ENCODE results near the gene MSH3.
"Not testable (repeated sequence)": the region's sequence is repeated elsewhere in the genome, so short reads cannot be mapped to it uniquely, and the experiment has no call there.

MSH3 gene

DNA sequence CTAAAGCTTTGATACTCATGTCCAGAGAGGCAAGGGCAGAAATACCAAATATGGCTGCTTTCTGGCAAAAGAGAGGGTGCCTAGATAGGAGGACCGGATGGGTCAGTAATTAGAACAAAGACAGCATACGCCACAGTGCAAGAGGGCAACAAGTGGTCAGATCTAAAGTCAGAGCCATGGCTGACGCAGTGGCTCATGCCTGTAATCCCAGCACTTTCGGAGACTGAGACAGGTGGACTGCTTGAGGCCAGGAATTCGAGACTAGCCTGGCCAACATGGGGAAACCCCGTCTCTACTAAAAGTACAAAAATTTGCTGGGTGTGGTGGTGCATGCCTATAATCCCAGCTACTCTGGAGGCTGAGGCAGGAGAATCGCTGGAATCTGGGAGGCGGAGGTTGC, 129.3 kb downstream of the MSH3 start:
- not testable (repeated sequence) for H3K27me3 ChIP-seq (ENCODE audit: control insufficient read depth, insufficient read depth, low read length); H3K4me3 ChIP-seq (ENCODE audit: low read length); H3K36me3 ChIP-seq (ENCODE audit: control insufficient read depth, insufficient read depth, low read length); DNase-seq (ENCODE audit: low read depth, low spot score); H3K9me3 ChIP-seq (ENCODE audit: control insufficient read depth, insufficient read depth, low read length); H3K27ac ChIP-seq (ENCODE audit: low read length); H3K4me1 ChIP-seq (ENCODE audit: control insufficient read depth, insufficient read depth, low read length)
- WGBS (ENCODE audit: insufficient coverage, insufficient read length): no CpG with 5 or more reads among the region's 8 CpGs

DNA sequence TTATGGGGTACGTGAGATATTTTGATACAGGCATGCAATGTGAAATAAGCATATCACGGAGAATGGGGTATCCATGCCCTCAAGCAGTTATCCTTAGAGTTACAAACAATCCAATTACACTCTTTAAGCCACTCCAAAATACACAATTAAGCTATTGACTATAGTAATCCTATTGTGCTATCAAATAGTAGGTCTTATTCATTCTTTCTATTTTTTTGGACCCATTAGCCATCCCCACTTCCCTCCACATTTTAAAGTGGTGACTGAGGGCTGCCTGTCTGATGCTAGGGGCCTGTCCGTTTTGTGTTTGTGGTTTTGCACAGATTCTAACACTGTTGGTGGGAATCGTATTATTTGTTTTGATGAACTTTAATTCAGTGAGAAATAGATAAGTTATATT, 130.0 kb downstream of the MSH3 start:
- H3K4me1 ChIP-seq (ENCODE audit: control insufficient read depth, insufficient read depth, low read length): no peaks in the 10 kb centered on the region
- no peaks in the 10 kb centered on the region for H3K27me3 ChIP-seq (ENCODE audit: control insufficient read depth, insufficient read depth, low read length)
- no peak overlapping the region for H3K4me3 ChIP-seq (ENCODE audit: low read length)
- H3K9me3 ChIP-seq (ENCODE audit: control insufficient read depth, insufficient read depth, low read length): no peaks in the 10 kb centered on the region
- no peak overlapping the region for H3K27ac ChIP-seq (ENCODE audit: low read length)
- 100% methylated on average over 1 of the region's 4 CpGs for whole genome bisulfite sequencing (ENCODE audit: insufficient coverage, insufficient read length)
- DNase-seq (ENCODE audit: low read depth, low spot score): no peak
- no peaks in the 10 kb centered on the region for H3K36me3 ChIP-seq (ENCODE audit: control insufficient read depth, insufficient read depth, low read length)

DNA sequence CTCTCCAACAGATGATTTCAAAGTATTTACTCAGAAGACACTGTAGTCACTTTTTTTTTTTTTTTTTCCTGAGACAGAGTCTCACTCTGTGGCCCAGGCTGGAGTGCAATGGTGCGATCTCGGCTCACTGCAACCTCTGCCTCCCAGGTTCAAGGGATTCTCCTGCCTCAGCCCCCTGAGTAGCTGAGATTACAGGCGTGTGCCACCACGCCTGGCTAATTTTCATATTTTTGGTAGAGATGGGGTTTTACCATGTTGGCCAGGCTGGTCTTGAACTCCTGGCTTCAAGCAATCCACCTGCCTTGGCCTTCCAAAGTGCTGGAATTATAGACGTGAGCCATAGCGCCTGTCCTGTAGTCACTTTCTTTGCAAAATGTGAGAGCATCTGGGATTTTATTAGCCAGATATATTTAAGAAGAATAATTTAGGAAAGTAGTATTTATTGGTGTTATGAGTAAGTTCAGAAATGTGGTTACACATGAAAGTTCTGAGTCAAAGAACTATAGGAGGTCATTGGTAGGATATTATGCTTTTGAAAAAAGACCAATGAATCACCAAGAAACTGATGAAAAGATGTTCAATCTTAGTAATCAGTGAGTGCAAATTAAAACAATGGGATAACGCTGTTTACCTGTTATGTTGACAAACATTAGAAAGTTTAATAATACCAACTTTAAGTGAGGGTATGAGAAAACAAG, 135.0 kb downstream of the MSH3 start:
- not testable (repeated sequence) for H3K36me3 ChIP-seq (ENCODE audit: control insufficient read depth, insufficient read depth, low read length)

GRCh38 chr5:80790698-80791097, 136.2 kb downstream of the MSH3 start:
- no peak for DNase-seq (ENCODE audit: low read depth, low spot score)
- WGBS (ENCODE audit: insufficient coverage, insufficient read length): no CpG with 5 or more reads among the region's 3 CpGs
- Histone ChIP-seq H3K27ac (ENCODE audit: low read length) (no peak overlapping the region), H3K36me3 (ENCODE audit: control insufficient read depth, insufficient read depth, low read length) (no peaks in the 10 kb centered on the region), H3K27me3 (ENCODE audit: control insufficient read depth, insufficient read depth, low read length) (no peaks in the 10 kb centered on the region), H3K4me1 (ENCODE audit: control insufficient read depth, insufficient read depth, low read length) (no peaks in the 10 kb centered on the region), H3K4me3 (ENCODE audit: low read length) (no peak overlapping the region), H3K9me3 (ENCODE audit: control insufficient read depth, insufficient read depth, low read length) (no peaks in the 10 kb centered on the region)

More for the DNA sequence above, 135.0 kb downstream of the MSH3 start:
- WGBS (ENCODE audit: insufficient coverage, insufficient read length): no CpG with 5 or more reads among the region's 7 CpGs
- H3K9me3 ChIP-seq (ENCODE audit: control insufficient read depth, insufficient read depth, low read length); H3K4me3 ChIP-seq (ENCODE audit: low read length); H3K27me3 ChIP-seq (ENCODE audit: control insufficient read depth, insufficient read depth, low read length); DNase-seq (ENCODE audit: low read depth, low spot score); H3K4me1 ChIP-seq (ENCODE audit: control insufficient read depth, insufficient read depth, low read length); H3K27ac ChIP-seq (ENCODE audit: low read length): not testable (repeated sequence)

DNA sequence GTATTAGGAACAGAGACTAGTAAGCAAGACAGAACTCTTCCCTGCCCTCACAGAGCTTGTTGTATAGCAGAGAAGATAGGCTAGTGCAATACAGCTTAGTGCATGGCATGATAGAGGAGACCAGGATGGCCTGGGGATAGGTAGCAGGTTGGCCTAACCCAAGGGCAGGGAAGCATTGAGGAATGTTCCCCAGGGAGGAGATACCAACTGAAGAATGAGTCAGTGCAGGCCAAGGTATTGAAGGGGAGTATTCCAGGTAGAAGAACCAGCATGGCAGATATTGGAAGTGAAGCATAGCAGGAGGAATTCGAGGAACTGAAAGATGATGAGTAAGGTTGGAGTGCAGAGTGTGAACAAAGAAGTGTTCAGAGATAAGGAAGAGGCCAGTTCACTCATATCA, 138.9 kb downstream of the MSH3 start:
- Histone ChIP-seq H3K9me3 (ENCODE audit: control insufficient read depth, insufficient read depth, low read length) (no peaks in the 10 kb centered on the region), H3K27me3 (ENCODE audit: control insufficient read depth, insufficient read depth, low read length) (no peaks in the 10 kb centered on the region), H3K4me1 (ENCODE audit: control insufficient read depth, insufficient read depth, low read length) (no peaks in the 10 kb centered on the region), H3K27ac (ENCODE audit: low read length) (no peak overlapping the region), H3K4me3 (ENCODE audit: low read length) (no peak overlapping the region), H3K36me3 (ENCODE audit: control insufficient read depth, insufficient read depth, low read length) (no peaks in the 10 kb centered on the region)
- DNase-seq (ENCODE audit: low read depth, low spot score): no peak
- no CpG with 5 or more reads among the region's 1 CpG for WGBS (ENCODE audit: insufficient coverage, insufficient read length)

GRCh38 chr5:80796846-80797245, 142.4 kb downstream of the MSH3 start:
- WGBS (ENCODE audit: insufficient coverage, insufficient read length): no CpG with 5 or more reads among the region's 5 CpGs
- Histone ChIP-seq H3K27me3 (ENCODE audit: control insufficient read depth, insufficient read depth, low read length) (no peaks in the 10 kb centered on the region), H3K9me3 (ENCODE audit: control insufficient read depth, insufficient read depth, low read length) (no peaks in the 10 kb centered on the region), H3K36me3 (ENCODE audit: control insufficient read depth, insufficient read depth, low read length) (no peaks in the 10 kb centered on the region), H3K27ac (ENCODE audit: low read length) (no peak overlapping the region), H3K4me3 (ENCODE audit: low read length) (no peak overlapping the region), H3K4me1 (ENCODE audit: control insufficient read depth, insufficient read depth, low read length) (no peaks in the 10 kb centered on the region)
- DNase-seq (ENCODE audit: low read depth, low spot score): no peak

- 100% methylated on average over 1 of the region's 5 CpGs for WGBS (ENCODE audit: insufficient coverage, insufficient read length)
- H3K27ac ChIP-seq (ENCODE audit: low read length): no peak overlapping the region
- H3K36me3 ChIP-seq (ENCODE audit: control insufficient read depth, insufficient read depth, low read length): no peaks in the 10 kb centered on the region
- DNase-seq (ENCODE audit: low read depth, low spot score): no peak
- H3K4me1 ChIP-seq (ENCODE audit: control insufficient read depth, insufficient read depth, low read length): no peaks in the 10 kb centered on the region
- no peaks in the 10 kb centered on the region for H3K27me3 ChIP-seq (ENCODE audit: control insufficient read depth, insufficient read depth, low read length)
- no peak overlapping the region for H3K4me3 ChIP-seq (ENCODE audit: low read length)
- no peaks in the 10 kb centered on the region for H3K9me3 ChIP-seq (ENCODE audit: control insufficient read depth, insufficient read depth, low read length)
Observed at GRCh38 chr5:80797428-80798024, 143.1 kb downstream of the MSH3 start.

- no CpG with 5 or more reads among the region's 1 CpG for WGBS (ENCODE audit: insufficient coverage, insufficient read length)
- Histone ChIP-seq H3K27me3 (ENCODE audit: control insufficient read depth, insufficient read depth, low read length) (no peaks in the 10 kb centered on the region), H3K9me3 (ENCODE audit: control insufficient read depth, insufficient read depth, low read length) (no peaks in the 10 kb centered on the region), H3K4me1 (ENCODE audit: control insufficient read depth, insufficient read depth, low read length) (no peaks in the 10 kb centered on the region), H3K4me3 (ENCODE audit: low read length) (no peak overlapping the region), H3K27ac (ENCODE audit: low read length) (no peak overlapping the region), H3K36me3 (ENCODE audit: control insufficient read depth, insufficient read depth, low read length) (no peaks in the 10 kb centered on the region)
- DNase-seq (ENCODE audit: low read depth, low spot score): no peak
Observed at GRCh38 chr5:80798166-80798565, 143.7 kb downstream of the MSH3 start.

DNA sequence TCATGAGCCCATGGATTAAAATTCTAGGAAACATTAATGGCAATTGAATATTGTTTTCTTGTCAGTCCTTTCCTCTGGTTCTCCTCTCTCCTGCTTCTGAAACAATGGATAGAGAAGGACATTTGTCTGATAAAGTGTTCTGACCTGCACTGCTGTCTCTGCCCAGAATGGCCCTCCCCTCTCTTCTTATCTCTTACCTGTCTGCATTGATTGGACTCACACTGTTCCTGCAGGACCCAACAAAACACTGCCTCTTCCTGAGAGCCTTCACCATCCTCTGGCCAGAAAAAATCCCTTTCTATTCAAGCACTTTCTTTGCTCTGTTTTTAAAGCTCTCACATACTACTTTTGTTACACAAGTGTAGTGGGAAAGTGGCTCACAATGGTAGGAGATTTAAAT, 144.2 kb downstream of the MSH3 start:
- H3K27ac ChIP-seq (ENCODE audit: low read length): no peak overlapping the region
- no peaks in the 10 kb centered on the region for H3K4me1 ChIP-seq (ENCODE audit: control insufficient read depth, insufficient read depth, low read length)
- H3K36me3 ChIP-seq (ENCODE audit: control insufficient read depth, insufficient read depth, low read length): no peaks in the 10 kb centered on the region
- DNase-seq (ENCODE audit: low read depth, low spot score): no peak
- no peaks in the 10 kb centered on the region for H3K9me3 ChIP-seq (ENCODE audit: control insufficient read depth, insufficient read depth, low read length)
- no peak overlapping the region for H3K4me3 ChIP-seq (ENCODE audit: low read length)
- H3K27me3 ChIP-seq (ENCODE audit: control insufficient read depth, insufficient read depth, low read length): no peaks in the 10 kb centered on the region

DNA sequence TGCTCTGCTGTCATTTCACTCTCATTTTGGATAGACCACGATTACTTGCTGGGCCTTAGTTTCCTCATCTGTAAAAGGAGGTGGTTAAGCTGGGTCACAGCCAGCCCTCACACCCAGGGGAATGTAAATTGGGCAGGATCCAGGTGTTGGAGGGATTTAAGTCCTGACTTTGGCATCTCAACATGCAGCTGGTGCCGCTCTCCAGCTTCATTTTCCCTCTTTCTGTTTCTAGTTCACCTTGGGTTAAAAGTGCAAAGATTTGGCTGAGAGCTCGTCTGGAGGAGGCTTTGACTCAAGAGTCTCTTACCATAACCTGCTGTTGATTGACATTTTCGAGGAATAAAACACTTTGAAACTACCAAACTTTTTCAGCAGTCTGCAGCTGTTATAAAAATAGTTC, 144.6 kb downstream of the MSH3 start:
- DNase-seq (ENCODE audit: low read depth, low spot score): no peak
- whole genome bisulfite sequencing (ENCODE audit: insufficient coverage, insufficient read length): no CpG with 5 or more reads among the region's 4 CpGs
- no peaks in the 10 kb centered on the region for H3K9me3 ChIP-seq (ENCODE audit: control insufficient read depth, insufficient read depth, low read length)
- no peak overlapping the region for H3K27ac ChIP-seq (ENCODE audit: low read length)
- H3K4me3 ChIP-seq (ENCODE audit: low read length): no peak overlapping the region
- no peaks in the 10 kb centered on the region for H3K27me3 ChIP-seq (ENCODE audit: control insufficient read depth, insufficient read depth, low read length)
- no peaks in the 10 kb centered on the region for H3K4me1 ChIP-seq (ENCODE audit: control insufficient read depth, insufficient read depth, low read length)
- no peaks in the 10 kb centered on the region for H3K36me3 ChIP-seq (ENCODE audit: control insufficient read depth, insufficient read depth, low read length)

DNA sequence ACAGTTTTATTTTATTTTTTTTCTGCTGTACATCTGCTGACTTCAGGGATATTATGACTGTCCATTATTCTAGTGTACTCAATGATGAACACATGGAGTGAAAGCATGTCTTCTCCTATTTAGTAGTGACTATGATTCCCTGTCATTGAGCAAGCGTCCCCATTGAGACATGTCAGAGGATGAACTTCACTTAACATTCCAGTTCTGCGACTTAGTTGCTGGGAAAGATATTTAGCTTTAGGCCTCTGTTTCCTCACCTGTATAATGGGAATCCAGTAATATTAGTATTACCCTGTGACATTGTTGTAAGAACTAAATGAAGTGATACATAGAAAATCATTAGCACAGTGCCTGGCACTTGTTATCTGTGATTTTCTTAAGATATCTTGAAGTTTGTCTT, 145.1 kb downstream of the MSH3 start:
- no peak for DNase-seq (ENCODE audit: low read depth, low spot score)
- Histone ChIP-seq H3K27me3 (ENCODE audit: control insufficient read depth, insufficient read depth, low read length) (no peaks in the 10 kb centered on the region), H3K36me3 (ENCODE audit: control insufficient read depth, insufficient read depth, low read length) (no peaks in the 10 kb centered on the region), H3K9me3 (ENCODE audit: control insufficient read depth, insufficient read depth, low read length) (no peaks in the 10 kb centered on the region), H3K4me3 (ENCODE audit: low read length) (no peak overlapping the region), H3K27ac (ENCODE audit: low read length) (no peak overlapping the region), H3K4me1 (ENCODE audit: control insufficient read depth, insufficient read depth, low read length) (no peaks in the 10 kb centered on the region)
- no CpG with 5 or more reads among the region's 2 CpGs for WGBS (ENCODE audit: insufficient coverage, insufficient read length)

Data from iPS DF 6.9 (cell line).